ENCODE results near the gene SPON2.

The SPON2 gene

GRCh38 chr4:1172228-1172851 is at the start of gene SPON2:
Gene SPON2 (minus strand): TSS chr4:1172583.
- DNase-seq = no peak

DNA sequence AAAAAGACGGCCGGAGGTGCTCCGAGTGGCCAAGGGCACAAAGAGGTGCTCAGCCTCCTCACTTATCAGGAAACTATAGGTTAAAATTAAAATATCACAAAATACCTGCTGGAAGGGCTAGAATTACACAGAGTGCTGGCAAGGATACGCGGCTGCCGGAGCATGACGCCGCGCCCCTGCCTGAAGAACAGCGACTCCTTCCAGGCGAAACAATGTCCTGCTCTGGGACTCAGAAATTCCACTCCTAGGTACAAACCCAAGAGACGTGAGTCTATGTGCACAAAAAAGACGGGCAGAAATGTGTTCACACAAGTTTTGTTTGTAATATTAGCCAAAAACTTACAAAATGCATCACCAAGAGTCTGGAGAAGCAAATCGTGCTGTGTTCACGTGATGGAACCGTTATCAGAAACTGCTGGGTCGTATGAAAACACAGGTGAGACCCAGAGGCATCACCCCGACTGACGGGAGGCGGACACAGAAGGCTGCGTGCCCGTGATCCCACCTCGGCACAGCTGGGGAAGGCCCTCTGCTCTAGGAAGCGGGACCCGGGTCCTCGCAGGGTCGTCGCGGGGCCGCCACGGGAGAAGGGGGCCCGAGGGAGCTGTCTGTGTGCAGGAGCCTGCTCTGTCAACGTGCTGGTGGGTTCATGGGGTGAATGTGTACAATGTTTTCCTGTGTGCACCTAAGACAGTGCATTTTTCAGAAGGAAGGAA is 48.9 kb upstream of the SPON2 start:
- DNase-seq = no peak

DNA sequence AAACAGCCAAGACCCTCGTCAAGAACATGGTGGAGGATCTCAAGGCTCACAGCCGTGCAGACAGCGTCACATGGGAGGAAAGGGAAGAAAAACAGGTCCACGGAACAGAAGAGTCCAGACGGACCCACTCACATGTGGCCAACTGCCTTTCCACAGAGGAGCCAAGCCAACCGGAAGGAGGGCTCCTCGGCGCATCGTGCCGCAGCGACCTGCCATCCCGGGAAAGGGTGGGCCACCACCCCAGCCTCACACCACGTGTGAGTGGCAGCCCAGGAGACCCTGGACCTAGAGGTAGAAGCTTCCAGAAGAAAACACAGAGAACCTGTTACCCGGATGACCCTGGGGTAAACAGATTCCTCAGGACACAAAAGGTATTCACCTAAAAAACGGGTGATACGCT is 48.2 kb upstream of the SPON2 start:
- DNase-seq = no peak

DNA sequence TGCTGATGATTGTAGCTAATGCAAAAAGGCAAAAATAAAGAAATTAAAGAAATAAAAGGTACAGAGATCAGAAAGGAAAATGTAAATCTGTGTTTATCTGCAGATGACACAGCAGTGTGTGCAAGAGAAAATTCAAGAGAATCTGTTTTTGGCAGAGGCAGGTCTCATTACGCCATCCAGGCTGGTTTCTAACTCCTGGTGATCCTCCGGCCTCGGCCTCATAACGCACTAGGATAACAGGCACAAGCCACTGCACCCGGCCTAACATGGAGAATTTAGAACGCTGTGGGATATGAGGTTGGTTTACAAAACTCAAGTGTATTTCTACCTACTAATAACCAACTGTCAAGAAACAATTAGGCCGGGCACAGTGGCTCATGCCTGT is 47.2 kb upstream of the SPON2 start:
- DNase-seq = no peak

DNA sequence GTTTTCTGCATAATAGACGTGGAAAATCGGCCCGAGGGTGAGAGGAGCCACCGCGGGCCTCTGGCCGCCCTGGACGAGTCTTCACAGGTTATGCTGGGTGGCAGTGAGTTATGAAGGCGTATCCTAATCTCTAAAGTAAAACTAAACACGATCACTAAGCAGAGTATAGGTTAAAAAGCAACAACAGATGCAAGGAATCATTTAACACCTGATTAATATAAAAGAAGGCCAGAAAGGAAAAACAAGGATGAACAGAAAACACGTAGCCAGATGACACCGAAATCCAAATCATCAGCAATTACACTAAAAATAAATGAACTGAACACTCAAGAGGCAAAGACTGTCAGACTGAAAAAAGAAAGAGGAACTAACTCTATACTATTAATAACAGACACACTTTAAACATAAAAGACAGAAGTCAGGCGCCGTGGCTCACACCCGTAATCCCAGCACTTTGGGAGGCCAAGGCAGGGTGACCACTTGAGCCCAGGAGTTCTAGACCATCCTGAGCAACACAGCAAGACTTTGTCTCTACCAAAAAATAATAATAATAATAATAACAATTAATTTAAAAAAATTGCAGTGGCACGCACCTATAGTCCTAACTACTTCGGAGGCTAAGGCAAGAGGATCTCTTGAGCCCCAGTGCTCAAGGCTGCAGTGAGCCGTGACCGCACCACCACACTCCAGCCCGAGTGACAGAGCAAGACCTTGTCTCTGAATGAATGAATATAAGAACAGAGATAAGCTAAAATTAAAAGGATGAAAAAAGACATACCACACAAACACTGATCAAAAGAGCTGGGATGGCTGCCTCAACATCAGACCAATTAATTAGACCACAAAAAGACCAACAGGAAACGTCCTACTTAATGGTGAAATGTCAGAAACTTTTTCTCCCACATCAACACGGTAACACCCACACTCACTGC is 46.5 kb upstream of the SPON2 start:
- no peak for DNase-seq

GRCh38 chr4:1217366-1217765 is 45.0 kb upstream of the SPON2 start:
- no peak for DNase-seq

DNA sequence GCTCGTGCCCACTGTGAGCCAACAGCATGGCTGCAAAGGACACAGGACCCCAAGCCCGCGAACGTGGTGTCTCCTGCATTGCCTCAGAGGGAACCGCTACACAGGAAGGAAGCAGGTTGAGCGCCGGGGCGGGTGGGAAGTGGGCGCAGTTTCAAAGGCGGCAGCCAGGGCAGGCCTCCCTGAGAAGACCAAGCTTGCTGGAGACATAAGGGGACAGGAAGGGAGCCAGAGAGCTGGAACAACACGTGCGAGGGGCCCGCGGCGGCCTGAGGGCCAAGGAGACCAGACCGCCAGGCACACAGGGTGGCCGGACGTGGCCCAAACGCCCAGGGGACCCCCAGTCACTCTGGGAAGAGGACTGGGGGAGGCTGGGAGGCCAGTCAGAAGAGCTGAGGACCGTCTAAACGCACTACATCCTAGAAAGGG is 44.5 kb upstream of the SPON2 start:
- no peak for DNase-seq

- DNase-seq = no peak
These were observed 43.8 kb upstream of the SPON2 start for GRCh38 chr4:1216076-1216614.

DNA sequence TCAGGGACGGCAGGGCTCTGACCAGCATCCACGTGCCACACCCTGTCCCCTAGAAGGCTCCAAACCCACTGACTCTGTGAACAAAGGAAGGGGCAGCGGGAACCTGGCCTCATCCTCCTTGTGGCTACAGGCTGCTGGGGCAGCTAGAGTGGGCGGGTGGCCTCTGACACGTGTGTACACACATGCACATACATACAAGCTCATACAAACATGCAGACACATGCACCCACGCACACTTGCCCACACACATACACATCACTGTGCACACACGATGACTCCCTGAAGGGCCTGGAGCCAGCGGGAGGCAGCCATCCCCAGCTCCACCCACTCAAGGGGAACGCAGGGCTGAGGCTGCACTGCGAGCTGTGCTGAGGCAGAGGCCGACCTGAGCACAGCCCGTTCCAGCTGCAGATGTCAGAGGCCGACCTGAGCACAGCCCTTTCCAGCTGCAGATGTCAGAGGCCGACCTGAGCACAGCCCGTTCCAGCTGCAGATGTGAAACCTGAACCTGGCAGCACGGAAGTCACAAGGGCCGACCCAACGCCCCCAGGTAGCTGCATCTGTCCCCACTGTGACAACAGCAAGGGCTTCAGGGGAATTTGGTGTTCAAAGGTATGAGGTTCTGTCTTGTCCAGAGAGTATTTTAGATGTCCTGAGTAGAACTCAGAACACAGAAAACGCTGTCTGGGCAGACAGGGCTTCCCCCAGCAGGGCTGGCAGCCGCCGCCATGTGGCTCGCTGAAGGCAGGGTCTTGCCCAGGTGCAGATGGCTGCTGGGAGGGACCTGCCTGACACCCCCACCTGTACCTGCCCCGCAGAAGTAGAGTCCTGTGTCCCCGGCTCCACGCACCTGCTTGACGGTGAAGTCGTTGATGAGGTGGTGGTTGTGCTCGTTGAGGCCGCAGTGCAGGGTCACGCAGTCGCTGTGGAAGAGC is 43.0 kb upstream of the SPON2 start:
- DNase-seq = no peak

DNA sequence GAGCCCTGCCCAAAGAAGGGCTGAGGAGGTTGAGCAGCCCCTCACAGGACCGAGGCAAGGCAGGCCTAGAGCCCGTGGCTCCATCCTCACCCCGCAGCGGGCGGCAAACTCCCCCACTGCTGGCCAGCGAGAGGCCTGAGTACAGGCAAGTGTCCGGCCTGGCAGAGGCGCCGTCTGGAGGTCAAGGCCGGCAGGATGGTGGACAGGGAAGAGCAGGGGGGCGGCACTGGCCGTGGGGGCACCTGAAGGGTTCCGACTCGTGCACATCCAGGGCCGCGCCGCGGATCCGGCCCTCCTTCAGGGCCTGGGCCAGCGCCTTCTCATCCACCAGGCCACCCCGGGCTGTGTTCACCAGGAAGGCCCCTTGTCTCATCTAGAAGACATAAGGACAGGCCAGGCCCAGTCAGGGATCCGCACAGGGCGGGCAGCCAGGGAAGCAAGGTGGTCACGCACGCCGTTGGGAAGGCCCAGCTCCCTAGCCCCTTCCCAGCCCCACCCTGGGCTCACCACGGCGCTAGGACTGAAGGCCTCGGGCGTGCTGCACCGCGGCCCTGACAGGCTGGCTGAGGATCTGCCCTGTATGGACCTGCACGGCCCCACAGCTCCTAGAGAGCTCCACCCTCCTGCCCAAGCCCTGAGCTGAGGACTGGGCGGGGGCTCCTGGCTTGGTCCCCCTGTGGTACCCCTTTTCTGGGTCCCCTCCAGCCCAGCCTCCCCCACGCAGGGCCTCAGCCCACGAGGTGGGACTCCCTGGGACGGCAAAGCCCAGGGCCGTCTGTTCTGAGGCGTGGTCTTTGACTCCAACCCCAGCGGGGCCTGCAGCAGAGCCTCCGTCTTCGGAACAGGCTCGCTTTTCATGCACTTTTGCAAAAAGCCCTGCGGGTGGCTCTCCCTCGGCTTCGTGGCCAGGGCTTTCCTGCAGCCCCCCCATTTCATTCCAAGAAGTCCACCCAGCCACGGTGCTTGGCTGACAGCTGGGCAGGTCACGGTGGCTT is 42.0 kb upstream of the SPON2 start:
- DNase-seq = no peak

- DNase-seq = no peak
These were observed 41.1 kb upstream of the SPON2 start for GRCh38 chr4:1213336-1213995.

- DNase-seq = no peak
These were observed 40.4 kb upstream of the SPON2 start for GRCh38 chr4:1212546-1213335.

DNA sequence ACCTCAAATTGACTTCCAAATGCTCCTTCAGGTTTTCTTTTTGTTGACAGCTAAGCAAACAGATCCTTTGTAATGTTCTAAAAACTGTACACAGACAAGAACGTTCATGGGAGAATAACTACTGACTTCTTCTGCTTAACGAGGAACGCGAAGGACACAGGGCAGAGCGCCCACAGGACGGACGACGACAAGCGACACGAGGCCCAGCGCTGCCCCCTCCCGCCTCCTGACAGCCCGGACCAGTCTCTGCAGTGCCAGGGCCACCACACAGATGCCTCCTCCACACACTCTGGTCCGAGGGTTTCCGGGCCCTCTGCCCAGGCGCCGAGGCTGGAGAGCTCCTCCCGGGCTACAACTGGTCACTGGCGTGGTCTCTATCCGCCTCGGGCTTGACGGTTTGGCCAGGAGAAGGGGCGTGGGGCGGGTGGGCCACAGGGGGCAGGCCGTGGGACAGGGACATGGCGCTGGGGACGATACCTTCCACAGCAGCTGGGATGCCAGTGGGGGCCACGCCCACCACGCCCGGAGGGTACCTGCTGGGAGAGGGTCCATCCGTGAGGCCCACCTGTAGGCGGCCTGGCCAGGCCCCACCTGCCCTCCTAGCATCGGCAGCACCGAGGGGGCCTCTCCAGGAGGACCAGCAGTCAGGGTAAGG is 39.6 kb upstream of the SPON2 start:
- peak; percentile 36 to 37 for DNase-seq

- DNase-seq = no peak
These were observed 39.0 kb upstream of the SPON2 start for GRCh38 chr4:1211371-1211770.

DNA sequence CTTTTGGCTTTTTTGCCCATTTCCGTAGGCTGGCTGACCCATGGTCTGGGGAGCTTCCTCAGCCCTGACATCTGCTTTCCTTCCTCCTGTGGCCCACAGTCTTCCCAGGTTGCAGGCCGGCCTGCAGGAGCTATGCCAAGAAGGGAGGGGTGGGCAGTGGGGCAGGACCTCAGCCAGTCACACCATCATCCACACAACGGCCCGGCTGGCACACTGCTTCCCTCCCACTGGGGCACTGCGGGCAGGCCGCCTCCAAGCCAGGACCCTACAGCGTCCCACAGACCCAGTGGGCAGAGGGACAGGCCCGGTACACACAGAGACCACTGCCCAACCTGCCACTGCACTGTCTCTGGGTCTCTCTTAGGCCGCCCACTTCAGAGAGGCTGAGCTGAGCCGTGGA is 38.6 kb upstream of the SPON2 start:
- DNase-seq = no peak

DNA sequence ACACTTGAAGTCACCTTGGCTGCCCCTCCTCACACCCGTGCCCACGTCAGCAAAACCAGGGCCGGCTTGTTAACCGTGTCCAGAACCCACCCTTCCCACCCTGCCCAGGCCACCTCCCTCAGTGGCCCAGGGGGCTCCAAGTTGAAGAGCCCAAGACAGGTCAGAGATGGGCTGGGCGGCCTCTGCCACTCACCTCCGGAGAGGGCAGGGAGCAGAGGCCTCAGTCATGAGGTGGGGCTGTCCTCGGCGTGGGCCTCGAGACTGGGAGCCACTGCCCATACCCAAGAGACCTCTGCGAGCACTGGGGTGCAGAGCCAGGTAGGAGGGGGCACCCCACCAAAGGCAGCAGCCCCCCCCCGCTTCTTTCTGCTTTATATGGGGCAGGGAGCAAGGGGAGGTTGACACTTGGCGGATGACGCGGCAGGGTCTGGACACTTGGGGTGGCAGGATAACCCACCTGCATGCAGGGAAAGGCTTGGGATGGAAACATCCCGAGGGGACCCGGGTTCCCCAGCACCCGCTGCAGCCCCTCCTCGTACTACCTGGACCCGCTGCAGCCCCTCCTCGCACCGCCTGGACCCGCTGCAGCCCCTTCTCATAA is 38.0 kb upstream of the SPON2 start:
- DNase-seq = no peak

DNA sequence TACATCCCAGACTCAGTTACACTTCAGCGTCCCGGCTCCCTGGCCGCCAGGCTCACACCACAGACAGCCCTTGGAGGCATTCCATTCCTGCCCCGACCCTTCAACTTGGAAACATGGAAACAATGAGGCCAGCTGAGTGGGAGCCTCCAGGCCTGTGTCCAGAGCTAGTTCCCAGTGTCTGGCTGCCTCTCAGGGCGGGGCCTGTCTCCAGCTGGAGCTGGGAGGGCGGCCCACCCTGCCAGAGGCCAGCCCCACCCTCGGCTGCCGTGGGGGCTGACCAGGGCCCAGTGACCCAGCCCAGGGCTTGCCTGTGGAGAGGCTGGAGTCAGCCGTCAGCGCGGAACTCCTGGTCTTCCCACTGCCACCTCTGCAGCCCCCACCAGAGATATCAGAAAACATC is 37.4 kb upstream of the SPON2 start:
- no peak for DNase-seq

GRCh38 chr4:1208970-1209704 is 36.8 kb upstream of the SPON2 start:
- DNase-seq = no peak
